22Rv1 (cell line): ENCODE results near the gene SMCO3.

Source experiments
- H3K27ac ChIP-seq: fragments of 450-650 bp; 2 replicates; pipeline ENCODE4 v1.5.1; 2017
- ZFX ChIP-seq: fragments of 450-650 bp; IDR thresholded peaks from 2 replicates; pipeline ENCODE4 v1.6.1; 2017; ENCODE audit warnings: antibody characterized with exemption, borderline replicate concordance
- TF ChIP-seq, protein P1 (sequence below): fragments of 450-650 bp; IDR thresholded peaks from 2 replicates; pipeline ENCODE4 v1.5.1; 2017; ENCODE audit warnings: mild to moderate bottlenecking

The SMCO3 gene

DNA sequence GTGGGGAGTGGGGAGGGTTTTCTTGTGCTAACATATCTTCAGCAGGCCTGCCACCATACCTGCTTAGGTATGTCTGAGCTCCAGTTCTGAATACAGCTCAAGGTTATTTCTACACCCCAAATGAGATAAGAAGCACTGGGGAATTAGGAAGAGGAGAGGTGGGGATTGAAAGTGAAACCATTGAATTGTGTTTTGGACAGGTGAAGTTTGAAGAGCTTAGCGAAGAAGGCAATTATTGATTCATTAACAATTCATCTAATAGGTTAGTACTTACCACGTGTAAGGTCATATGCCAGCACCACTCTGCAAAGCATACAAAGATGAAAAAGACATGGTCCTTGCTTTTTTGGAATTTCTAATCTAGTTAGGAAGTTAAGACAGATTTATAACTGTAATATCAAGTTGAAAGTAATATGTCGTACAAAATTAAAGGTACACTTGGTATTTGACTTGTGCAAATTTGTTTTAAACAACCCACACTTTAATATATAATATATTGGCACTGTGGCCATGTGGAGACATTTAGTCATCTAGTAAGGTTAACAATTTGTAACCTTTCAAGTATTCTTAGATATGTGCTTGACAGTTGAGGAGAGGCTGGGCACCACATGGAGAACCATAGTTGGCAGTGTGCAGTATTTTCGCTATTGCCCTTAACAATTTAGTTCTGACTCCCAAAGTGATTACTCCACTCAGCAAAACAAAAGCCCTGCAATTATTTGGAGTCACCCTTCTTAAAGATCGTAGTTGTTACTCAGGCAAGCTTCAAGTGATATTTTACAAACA is 3.6 kb downstream of the SMCO3 start:
- no peak overlapping the region for H3K27ac ChIP-seq
- TF ChIP-seq, protein P1, sequence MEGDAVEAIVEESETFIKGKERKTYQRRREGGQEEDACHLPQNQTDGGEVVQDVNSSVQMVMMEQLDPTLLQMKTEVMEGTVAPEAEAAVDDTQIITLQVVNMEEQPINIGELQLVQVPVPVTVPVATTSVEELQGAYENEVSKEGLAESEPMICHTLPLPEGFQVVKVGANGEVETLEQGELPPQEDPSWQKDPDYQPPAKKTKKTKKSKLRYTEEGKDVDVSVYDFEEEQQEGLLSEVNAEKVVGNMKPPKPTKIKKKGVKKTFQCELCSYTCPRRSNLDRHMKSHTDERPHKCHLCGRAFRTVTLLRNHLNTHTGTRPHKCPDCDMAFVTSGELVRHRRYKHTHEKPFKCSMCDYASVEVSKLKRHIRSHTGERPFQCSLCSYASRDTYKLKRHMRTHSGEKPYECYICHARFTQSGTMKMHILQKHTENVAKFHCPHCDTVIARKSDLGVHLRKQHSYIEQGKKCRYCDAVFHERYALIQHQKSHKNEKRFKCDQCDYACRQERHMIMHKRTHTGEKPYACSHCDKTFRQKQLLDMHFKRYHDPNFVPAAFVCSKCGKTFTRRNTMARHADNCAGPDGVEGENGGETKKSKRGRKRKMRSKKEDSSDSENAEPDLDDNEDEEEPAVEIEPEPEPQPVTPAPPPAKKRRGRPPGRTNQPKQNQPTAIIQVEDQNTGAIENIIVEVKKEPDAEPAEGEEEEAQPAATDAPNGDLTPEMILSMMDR = no peak
- TF ChIP-seq ZFX = no peak

DNA sequence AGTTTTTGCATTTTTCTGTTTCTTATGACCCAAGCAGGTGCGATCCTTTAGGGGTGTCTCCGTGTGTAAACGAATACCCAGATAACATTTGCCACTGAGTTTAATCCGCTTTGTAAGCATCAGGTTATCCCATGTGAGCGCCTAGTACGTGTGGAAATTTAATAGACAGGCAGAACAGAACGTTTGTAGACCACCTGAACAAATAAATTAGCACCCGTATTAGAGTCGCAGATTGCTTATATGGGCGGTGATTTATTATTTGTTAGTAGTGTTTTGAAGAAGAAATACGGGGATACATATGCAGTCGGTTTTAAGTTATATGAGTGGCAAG is 10.2 kb downstream of the SMCO3 start:
- H3K27ac ChIP-seq = peak overlapping the region; percentile 80
- TF ChIP-seq, protein P1 = no peak
- no peak for TF ChIP-seq ZFX

DNA sequence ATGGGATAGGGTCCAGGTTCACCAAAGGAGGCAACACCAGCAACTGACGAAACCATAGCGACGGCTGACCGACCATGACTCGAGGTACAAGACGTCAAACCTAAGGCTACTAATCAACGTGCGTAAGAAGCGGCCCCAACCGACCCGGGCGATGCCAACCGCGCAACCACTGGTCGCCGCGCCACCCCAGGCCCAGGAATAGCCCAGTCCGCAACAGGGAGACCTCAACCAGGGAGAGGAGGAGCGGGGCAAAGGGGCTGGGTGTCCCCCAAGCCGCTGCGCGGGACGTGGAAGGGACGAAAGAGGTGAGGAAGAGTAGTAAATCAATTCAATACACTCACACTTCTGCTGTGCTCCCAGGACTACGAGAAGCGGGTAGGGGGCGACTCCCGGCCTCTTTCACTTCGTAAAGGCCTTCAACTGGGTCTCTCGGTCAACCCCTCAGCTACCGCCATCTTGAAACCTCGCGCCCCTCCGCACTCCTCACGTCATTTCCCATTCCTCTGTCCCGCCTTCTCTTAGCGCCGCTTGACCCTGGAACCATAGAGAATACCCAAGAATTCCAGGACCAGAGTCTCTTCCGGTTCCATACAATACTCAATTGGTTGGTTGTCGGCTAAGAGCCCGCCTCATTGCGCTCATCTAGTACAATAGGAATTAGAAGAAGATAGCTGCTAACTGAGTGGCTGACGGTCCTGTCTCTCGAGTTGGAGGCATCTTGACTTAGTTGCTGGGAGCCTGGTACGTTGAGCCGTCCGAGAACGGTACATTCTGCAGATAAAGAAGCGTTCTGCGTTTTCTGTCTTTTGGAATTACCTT is 10.8 kb downstream of the SMCO3 start, which contains the start of the genes C12orf60 and WBP11:
Gene C12orf60, plus strand, starts transcription at position 660 of the 819 bp plus-strand sequence. CDS start 19,266 bp downstream, outside the sequence.
Gene WBP11, minus strand, starts transcription at position 468 of the 819 bp plus-strand sequence. CDS start 2,095 bp downstream, outside the sequence.
- H3K27ac ChIP-seq = peak within 1 kb of the TSS; percentile 80
- TF ChIP-seq ZFX = no peak
- TF ChIP-seq, protein P1 = no peak

DNA sequence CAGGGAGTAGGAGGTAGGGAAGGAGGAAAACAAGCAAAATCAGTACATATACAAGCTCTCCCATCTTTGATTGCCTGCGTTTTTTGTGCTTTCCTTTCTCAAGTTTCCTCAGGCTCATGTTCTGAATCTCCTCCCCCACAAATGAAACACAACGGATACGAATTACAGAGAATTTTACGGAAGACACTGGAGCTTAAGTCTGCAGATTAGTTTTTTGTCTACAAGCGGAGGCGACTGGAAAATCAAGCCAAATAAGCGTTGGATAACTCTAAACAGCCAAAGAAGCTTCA is 11.3 kb downstream of the SMCO3 start:
- TF ChIP-seq ZFX = no peak
- TF ChIP-seq, protein P1 = no peak
- H3K27ac ChIP-seq = peak overlapping the region; percentile 80

DNA sequence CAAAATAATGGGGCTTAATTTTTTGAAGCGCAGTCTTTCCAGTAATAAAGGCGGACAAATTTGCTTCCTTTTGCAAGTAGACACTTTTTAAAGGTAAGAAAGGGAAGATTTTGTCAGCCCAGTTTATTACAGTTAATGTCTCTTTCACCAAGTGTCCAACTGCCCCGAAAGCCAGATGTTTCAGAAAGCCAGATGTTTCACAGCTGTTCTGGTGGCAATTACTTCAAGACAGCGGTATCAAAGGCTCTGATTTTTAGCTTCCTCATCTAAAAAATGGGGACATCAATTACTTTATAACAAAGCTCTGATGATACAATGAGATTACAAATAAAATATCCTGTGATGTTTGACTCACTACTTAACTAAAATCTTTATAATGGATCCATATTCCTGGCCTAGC is 11.7 kb downstream of the SMCO3 start:
- peak overlapping the region; percentile 80 for H3K27ac ChIP-seq
- TF ChIP-seq ZFX = no peak
- TF ChIP-seq, protein P1 = no peak

DNA sequence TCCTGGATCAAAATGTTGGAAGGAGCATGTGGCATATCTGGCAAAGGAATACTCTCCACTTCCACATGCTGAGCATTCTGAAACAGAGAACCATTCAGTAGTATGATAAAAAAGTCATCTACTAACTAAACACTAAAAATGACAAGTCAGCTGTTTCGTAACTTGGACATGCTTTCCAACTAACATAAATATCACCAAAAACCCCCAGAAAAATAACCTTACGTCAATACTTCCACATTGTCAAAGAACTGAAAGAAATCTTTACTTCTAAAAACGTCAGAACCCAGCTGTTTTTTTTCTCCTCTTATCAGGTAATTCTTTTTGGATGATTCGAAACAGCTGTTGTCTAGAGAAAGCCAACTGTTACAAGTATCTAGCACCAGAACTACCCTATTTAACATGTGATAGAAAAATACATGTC is 18.9 kb downstream of the SMCO3 start:
- no peak for TF ChIP-seq ZFX
- TF ChIP-seq, protein P1 = no peak
- no peak overlapping the region for H3K27ac ChIP-seq

DNA sequence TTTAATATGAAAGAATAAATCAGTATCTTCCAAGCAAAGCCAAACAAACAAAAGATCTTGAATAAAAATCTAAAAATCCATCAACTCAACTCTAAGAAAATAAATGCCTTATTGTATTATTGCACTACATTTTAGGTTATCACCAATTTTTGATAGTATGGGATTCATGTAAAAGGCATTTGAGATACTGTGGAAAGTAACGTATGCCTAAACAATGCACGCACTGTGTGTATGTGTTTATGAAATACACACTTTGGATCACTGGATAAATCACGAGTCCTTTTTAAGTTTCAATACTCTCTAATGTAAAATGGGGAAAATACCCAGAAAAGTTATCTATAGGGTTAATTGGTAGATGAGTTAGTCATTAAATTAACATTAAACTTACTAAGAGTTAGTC is 28.4 kb downstream of the SMCO3 start:
- TF ChIP-seq, protein P1 = no peak
- no peak for TF ChIP-seq ZFX
- no peak overlapping the region for H3K27ac ChIP-seq
